CD4-positive, alpha-beta T cell treated with Interleukin-10 for 1 hour (primary cell): ENCODE measurements around the gene GRHL3.
"Not testable (repeated sequence)": the region's sequence is repeated elsewhere in the genome, so short reads cannot be mapped to it uniquely, and the experiment has no call there.

Source experiments
- DNase-seq: peaks from one replicate; pipeline ENCODE4 v3.0.0-alpha.2; 2020

Gene GRHL3

DNA sequence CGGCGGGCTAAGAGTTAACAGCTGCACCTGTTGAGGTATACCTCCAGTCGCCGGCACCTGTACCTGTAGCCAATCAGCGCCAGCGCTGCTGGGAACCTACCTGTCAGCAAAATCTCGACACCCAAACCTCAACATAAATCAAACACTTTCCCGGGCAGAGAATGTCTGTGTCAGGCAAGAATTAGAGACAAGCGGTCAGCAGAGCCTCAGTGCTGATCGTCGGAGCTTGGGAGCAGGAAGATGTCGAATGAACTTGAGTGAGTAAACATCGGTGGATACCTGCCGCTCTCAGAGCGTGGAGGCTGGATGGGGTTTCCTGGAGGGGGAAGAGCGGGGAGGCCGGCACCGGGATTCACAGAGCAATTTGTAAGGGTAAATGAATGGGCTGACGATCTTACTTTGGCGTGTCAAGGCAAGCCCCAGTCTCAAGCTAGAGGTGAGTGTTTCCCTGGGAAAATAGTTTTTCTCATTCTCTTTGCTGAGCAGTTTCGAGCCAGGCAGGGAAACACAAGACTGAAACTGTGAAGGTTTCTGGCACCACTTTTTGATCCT lies at the start of gene GRHL3:
TSS of gene GRHL3 (plus strand) at position 46 of the 552 bp plus-strand sequence. CDS start at position 241, 195 bp downstream.
- DNase-seq: peak; percentile 34

DNA sequence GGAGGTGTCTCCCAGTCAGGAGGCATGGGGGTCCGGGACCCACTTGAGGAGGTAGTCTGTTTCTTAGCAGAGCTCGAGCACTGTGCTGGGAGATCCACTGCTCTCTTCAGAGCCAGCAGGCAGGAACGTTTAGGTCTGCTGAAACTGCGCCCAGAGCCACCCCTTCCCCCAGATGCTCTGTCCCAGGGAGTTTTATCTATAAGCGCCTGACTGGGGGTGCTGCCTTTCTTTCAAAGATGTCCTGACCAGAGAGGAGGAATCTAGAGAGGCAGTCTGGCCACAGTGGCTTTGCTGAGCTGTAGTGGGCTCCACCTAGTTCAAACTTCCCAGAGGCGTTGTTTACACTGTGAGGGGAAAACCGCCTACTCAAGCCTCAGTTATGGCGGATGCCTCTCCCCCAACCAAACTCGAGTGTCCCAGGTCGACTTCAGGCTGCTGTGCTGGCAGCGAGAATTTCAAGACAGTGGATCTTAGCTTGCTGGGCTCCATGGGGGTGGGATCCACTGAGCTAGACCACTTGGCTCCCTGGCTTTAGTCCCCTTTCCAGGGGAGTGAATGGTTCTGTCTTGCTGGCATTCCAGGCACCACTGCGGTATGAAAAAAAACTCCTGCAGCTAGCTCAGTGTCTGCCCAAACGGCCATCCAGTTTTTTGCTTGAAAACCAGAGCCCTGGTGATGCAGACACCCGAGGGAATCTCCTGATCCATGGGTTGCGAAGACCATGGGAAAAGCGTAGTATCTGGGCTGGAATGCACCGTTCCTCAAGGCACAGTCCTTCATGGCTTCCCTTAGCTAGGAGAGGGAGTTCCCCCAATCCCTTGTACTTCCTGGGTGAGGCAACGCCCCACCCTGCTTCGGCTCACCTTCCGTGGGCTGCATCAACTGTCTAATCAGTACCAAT lies 44.7 kb upstream of the GRHL3 start:
- not testable (repeated sequence) for DNase-seq

DNA sequence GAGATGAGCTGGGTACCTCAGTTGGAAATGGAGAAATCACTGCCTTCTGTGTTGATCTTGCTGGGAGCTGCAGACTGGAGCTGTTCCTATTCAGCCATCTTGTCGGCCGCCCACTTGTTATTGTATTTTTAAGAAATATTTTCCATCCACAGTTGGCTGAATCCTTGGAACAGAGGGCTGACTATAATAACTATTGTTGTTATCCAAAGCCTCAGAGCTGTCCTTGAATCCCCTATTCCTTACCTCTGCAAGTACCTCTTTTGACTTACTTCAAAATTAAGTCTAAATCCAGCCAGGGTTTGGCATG lies 44.1 kb upstream of the GRHL3 start:
- no peak for DNase-seq

DNA sequence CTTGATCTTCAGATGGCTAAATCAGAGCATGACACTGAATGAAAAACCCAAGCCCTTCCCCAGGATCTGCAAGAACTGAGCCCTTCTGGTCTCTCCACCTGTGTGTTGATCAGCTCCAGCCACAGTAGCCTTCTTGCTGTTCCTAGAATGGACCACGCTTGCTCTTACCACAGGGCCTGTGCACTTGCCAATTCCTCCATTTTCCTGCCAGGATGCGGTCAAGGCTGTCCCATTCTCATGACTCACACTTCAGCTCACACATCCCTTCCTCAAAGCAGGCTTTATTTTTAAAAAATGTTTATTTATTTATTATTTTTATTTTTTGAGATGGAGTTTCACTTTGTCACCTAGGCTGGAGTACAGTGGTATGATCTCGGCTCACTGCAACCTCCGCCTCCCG lies 43.6 kb upstream of the GRHL3 start:
- DNase-seq: no peak

DNA sequence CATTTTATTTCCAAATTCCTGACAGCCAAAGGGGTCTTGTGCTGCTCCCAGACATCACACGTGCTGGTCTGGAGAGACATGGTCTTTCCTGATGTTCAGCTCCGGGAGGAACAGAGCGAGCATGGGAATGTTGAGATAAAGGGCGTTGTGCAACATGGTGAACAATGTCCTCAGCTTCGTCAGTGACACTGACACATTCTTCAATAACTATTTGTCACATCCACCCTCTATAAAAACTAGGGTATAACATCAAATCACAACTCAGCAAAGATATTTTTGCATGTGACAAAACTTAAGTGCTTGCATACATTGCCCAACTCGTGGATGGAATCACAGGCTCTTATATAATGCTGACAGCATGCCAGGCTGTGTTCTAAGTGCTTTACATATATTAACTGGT lies 42.4 kb upstream of the GRHL3 start:
- no peak for DNase-seq

DNA sequence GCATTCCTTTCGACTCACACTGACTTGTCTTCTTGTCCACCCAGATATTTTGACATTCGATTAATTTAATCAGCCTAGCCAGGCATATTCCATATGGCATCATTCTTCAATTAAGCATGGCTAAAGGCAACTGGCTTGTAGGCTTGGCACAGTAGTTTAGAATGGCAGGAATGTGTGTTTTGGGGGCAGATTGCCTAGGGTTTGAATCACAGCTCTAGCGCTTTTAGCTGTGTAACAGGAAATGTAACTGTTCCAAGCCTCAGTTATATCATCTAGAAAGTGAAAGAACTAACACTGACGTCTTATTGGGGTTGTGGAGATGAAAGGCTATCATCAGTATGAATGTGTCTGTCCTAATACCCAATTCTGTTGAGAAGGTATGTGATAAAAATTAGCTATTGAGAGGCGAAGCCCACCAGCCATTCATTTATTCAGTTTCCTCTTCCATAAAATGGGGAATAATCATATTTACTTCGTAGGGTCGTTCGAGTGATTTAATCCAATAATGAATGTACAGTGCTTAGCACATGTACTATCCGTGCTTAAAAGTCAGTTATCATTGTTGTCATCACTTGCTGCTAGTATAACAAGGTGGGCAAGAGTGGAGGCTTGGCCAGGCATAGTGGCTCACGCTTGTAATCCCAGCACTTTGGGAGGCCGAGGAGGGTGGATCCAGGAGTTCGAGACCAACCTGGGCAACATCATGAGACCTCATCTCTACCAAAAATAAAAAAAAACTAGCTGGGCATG lies 41.6 kb upstream of the GRHL3 start:
- peak; percentile 4 for DNase-seq

DNA sequence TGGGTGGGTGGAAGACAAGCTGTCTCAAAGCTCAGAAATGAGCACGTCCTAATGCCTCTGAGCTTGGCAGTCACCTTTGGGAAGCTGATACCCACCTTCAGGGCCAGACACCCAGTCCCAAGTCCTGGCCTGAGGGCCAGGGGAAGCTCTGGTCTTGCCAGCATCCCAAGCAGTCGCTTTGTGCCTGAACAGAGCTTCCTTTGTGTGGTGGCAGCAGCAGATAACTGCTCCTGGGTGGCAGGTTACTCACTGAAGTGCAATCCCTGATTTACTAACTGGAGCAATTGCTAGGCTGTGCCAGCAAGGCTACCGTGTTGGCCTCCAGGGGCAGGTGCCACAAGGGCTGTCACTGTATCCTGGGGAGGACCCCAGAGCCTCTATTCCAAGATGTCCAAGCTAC lies 40.4 kb upstream of the GRHL3 start:
- no peak for DNase-seq

DNA sequence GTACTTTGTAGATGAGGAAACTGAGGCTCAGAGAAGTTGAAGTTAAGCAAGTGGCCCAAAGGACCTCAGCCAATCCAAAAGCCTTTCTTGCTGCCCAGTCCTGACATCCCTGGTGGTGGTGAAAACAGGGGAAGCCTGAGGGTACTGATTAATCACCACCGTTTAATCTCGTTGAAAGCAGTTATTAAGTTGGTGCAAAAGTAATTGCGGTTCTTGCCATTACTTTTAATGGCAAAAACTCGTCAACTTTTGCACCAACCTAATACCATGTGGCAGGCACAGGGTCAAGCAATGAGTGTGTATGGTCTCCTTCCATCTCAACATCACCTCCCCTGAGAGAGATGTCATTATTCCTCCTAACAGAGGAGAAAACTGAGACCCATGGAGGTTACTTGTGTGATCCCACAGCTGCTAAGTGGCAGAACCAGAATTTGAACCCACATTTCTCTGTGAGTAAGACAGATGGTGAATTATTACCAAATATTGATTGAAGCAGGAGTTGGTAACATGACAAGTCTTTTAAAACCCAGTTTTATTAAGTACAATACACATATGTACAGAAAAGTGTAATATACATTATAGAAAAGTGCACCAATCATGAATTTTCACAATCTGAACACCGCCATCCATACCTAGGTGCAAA lies 39.4 kb upstream of the GRHL3 start:
- DNase-seq: no peak

DNA sequence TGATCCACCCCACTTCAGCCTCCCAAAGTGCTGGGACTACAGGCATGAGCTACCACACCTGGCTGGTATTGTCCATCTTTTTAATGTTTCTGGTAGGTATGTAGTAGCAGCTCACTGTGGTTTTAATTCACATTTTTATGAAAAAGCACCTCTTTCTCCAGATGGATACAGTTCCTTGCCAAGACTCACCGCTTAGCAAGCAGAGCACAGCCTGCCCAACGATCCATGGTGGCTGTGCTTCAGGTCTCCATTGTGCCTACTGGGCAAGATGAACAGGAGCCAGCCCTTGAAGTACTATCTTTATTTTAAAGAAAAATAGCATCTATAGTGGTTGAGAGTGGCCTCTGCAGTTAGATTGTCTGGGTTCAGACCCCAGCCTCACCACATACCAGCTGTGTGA lies 37.6 kb upstream of the GRHL3 start:
- DNase-seq: no peak

DNA sequence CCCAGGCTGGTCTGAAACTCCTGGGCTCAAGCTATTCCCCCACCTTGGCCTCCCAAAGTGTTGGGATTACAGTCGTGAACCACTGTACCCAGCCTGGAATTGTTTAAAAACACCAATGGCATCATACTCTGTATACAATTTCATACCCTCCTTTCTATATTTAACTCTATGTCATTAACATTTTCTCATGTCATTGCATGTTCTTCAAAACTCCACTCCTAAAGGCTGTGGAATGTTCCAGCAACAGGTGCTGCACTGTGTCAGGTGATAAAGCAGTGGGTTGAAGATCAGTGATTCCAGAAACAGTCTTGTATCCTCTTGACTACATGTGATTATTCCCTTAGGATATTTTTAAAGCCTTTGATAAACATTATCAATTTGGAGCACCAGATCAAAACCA lies 36.7 kb upstream of the GRHL3 start:
- DNase-seq: no peak

DNA sequence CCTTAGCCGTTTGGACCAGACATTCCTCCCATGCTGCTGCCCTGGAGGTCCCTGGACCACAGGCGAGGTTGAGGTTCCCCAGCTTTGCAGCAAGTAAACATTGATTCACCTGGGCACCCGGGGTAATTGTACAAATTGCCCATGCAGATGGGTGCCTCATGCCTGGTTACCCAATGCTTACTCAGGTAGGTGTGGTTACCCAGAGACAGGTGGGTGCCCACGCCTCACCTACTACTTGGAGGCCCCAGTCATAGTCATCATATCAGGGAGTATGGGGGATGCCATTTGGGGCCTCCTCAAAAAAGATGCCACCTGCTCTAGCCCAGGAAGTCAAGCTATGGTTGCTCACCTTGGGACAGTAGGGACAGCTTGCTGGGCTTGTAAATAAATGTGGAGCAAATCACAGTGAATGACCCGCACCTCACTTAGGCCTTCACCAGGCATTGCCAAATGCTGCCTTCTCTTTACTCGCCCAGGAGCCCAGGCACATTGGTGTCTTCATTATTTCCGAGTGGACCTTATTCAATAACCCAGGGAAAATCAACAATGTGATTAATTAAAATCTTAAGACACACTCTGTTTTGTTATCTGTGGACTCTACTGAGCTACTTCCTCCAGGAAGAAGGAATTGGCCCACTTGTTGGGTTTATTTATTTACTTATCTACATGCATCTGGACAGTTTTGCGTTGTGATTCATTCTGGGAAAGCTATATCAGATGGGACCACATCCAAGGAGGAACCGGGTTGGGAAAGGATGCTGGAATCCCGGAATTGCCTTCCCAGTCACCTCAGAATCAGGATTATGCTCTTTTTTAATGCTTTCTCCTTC lies 35.6 kb upstream of the GRHL3 start:
- DNase-seq: no peak

DNA sequence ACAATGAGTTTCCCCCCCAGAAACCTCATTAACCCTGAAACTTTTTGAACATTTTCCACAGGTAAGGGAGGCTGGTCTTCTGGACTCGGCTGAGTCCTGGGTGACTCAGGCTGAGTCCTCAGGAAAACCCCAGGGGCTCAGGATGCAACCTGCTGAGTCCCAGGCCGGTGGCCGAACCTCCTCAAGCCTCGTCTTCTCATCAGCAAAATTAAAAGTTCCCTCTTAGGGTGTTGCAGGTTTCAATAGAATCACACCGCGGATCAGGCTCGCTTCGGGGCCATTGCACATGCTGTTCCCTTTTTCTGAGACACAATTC lies 35.0 kb upstream of the GRHL3 start:
- DNase-seq: no peak

DNA sequence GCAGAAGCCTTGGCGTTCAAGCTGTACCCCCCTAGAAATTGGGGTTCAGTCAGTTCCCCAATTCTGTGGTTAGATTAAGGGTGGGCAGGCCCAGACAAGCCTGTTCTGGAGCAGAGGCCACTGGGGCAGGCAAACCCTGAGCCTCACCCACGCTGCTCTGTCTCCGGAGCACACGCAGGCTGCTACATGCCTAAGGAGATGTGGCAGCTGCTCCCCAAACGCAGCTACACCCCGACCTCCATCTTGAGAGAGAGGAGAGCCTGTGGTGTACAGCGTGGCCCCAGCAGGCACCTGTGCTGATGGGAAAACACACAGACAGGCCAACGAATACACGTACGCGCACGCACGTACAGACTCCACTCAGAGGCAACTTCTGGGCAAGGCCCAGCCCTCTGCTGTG lies 33.9 kb upstream of the GRHL3 start:
- no peak for DNase-seq

DNA sequence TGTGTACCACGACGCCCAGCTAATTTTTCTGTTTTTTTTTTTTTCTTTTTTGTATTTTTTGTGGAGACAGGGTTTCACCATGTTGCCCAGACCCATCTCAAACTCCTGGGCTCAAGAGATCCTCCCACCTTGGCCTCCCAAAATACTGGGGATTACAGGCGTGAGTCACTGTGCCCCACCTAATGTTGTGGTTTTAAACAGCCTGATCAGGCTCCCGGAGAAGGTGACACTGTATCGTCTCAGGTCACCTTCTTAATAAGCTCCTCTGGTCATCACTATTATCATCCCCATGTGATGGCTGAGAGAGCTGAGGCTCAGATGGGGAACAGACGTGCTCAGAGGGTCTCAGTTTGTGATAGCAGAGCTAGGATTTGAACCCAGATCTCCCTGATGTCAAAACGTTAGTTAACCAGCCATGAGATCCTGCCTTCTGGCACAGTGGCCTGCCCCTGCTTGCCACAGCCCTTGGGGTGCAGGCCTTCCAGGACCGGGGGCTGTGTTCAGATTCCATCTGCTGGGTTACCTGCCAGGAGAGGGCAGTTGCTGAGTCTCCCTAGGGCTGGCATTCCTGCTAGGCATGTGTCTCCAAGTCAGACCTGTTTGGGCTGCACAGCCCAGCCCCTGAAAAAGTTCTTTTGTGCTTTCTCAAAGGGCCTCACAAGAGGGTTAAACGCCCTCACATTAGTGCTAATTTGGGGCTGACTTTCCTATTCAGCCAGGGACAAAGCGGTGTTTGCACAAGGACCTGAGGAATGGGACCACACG lies 32.7 kb upstream of the GRHL3 start:
- no peak for DNase-seq

DNA sequence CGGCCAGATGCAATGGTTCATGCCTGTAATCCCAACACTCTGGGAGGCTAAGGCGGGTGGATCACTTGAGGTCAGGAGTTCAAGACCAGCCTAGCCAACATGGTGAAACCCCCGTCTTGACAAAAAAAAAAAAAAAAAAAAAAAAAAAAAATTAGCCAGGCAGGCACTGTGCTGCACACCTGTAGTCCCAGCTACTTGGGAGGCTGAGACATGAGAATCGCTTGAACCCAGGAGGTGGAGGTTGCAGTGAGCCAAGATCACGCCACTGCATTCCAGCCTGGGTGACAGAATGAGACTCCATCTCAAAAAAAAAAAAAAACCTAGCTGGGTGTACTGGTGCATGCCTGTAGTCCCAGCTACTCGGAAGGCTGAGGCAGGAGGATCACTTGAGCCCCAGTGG lies 31.4 kb upstream of the GRHL3 start:
- DNase-seq: not testable (repeated sequence)

DNA sequence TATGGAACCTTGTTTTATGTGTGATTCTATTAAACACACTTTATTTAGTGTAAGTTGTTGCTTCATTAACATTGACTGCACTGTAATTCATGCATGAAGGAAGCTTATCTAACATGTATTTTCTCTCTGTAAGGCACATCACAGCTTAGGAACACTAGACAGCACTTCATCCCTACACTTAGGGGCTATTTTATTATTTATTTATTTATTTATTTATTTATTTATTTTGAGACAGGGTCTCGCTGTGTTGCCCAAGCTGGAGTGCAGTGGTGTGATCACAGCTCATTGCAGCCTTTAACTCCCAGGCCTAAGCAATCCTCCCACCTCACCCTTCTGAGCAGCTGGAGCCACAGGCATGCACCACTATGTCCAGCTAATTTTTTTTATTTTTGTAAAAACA lies 30.7 kb upstream of the GRHL3 start:
- DNase-seq: no peak

DNA sequence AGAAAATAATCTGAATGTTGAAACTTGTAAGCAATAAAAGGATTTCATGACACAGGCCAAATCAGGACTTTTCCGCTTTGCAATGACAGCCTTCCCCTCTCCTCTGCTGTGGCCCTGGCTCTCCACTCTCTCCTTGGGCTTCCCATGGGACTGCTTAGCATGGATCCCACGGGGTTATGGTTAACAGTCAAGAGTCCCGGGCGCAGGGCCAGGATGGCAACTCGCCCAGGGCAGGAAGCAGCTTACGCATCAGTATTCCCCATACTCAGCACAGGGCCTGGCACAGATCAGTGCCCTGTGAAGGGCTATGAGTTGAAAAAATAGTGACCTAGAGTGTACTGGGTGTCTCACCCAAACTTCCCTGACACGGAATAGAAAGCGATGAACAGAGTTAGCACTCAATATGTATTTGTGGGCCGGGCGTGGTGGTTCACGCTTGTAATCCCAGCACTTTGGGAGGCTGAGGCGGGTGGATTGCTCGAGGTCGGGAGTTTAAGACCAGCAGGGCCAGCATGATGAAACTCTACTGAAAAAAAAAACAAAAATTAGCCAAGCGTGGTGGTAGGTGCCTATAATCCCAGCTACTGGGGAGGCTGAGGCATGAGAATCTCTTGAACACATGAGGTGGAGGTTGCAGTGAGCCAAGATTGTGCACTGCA lies 29.1 kb upstream of the GRHL3 start:
- DNase-seq: no peak

DNA sequence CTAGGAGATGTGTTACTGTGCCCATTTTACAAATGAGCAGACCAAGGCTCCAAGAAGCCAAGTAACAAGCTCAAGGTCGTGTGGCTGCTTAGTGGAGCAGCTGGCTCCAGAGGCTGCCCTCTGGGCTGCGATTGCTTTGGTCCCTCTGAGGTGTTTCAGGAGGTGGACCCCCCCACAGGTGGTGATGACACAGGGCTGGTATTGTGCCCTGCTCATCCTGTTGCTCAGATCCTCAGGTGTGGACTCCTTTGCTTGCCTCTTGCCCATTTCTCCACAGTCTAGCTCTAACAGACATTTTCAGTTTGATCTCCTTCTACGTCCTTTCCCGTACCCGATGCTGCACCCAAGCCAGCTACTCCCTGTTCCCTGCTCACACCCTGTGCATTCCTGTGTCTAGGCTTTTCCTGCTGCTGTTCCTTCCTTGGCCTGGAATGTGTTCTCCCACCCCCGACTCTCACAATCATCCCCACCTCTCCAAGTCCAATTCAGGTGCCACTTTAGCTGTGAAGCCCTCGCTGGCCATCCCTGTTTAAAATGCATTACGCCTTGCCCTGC lies 28.1 kb upstream of the GRHL3 start:
- DNase-seq: no peak

DNA sequence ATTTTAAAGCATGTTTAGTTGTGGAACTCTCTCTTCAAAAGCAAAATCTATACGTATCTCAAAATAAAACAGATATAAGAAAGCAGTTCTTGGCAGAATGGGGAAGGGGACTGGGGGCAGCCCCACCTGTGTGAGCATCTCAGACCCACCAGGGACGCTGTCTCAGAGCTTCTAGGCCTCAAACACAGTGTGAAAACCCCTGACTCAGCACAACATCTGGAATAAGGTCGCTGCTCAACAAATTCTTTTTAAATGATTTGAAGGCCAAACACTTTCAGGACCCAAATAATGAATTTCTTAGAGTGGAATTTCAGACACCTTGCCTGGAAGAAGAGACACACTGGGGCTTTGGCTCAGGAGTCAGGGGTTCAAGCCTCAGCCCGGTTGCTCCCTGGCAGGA lies 27.1 kb upstream of the GRHL3 start:
- no peak for DNase-seq

DNA sequence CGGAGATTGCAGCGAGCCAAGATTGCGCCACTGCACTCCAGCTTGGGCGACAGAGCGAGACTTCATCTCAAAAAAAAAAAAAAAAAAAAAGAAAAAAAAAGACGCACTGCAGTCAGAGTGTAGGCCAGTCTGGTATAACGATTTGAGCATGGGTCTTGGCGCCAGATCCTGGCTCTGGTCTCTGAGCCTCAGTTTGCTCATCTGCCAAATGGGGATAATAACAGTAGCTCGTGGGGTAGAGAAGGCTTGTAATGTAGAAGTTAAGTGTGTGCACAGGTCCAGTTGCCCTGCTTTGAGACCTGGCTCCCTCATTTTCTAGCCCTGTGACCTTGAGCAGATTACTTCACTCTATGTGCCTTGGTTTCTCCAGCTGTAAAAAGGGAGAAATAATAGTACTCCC lies 26.3 kb upstream of the GRHL3 start:
- DNase-seq: no peak
